Lower leg skin (tissue), 4 donors: ENCODE measurements around the gene NR3C2. TPM values are rescaled to one million over a fixed set of nuclear protein-coding genes. Genes with fewer than 3 reads are reported as not detected.
"Not testable (repeated sequence)": the region's sequence is repeated elsewhere in the genome, so short reads cannot be mapped to it uniquely, and the experiment has no call there.

Experiments
- DNase-seq, 2 donors: peaks; one replicate each; pipeline ENCODE4 v3.0.0-alpha.2; 2019; ENCODE audit warnings: low spot score in 2 of 2
- H3K4me3 ChIP-seq: fragments of 200-600 bp; sonication (generic); 2 replicates; pipeline ENCODE4 v1.5.1; 2017; ENCODE audit warnings: mild to moderate bottlenecking, low read depth; ENCODE audit not compliant: poor library complexity, severe bottlenecking
- CTCF ChIP-seq, 3 donors: fragments of 450-650 bp; IDR thresholded peaks; one replicate each; pipeline ENCODE4 v1.5.1; 2016; ENCODE audit warnings: antibody characterized with exemption in 3 of 3, mild to moderate bottlenecking in 3 of 3, moderate library complexity in 2 of 3
- POLR2A ChIP-seq, 2 donors: fragments of 450-650 bp; IDR thresholded peaks; one replicate each; pipeline ENCODE4 v1.6.1; 2016 to 2017; ENCODE audit warnings: antibody characterized with exemption in 2 of 2, mild to moderate bottlenecking in 1 of 2, moderate library complexity in 1 of 2
- WGBS, 2 donors: methylation state at CpG; one replicate each; pipeline ENCODE4 v1.1.5; 2018; 5-methylcytosine and 5-hydroxymethylcytosine counted together
- intact Hi-C: fragments of 100-400 bp; cut with DNase I; formaldehyde crosslinking; loops from one replicate; pipeline ENCODE4 v1.15.0; 2023; ENCODE audit warnings: low total_unique reads
- total RNA-seq, 4 donors: library from RNA; depleted of rRNA; stranded (reverse); fragments of >200 nt; gene quantifications; one replicate each; pipeline ENCODE4 v1.1.0, GENCODE V29; 2016

NR3C2 gene
- total RNA-seq, 4 donors from 2014 or later = 9.7 to 21.3 (median 10.6) TPM

GRCh38 chr4:148145475-148145874 lies 296.7 kb downstream of the NR3C2 start:
- intact Hi-C loops = no loop called here
- DNase-seq = no peak
- TF ChIP-seq POLR2A (IDR thresholded peaks at IDR 0.05) = no peak
- TF ChIP-seq CTCF (IDR thresholded peaks at IDR 0.05) = no peak
- 92 to 95% methylated on average over 6 of the region's 6 CpGs for WGBS, 2 donors
- no peak overlapping the region for H3K4me3 ChIP-seq

- 70 to 85% methylated on average over 4 of the region's 4 CpGs for WGBS, 2 donors
- TF ChIP-seq POLR2A (IDR thresholded peaks at IDR 0.05) (no peak), CTCF (IDR thresholded peaks at IDR 0.05) (no peak)
- intact Hi-C loops = no loop called here
- H3K4me3 ChIP-seq = no peak overlapping the region
- no peak for DNase-seq
These were observed 299.0 kb downstream of the NR3C2 start for GRCh38 chr4:148143174-148143573.

GRCh38 chr4:148141501-148141900 lies 300.7 kb downstream of the NR3C2 start:
- intact Hi-C loops = no loop called here
- H3K4me3 ChIP-seq = no peak overlapping the region
- DNase-seq = no peak
- TF ChIP-seq CTCF (IDR thresholded peaks at IDR 0.05) = no peak
- TF ChIP-seq POLR2A (IDR thresholded peaks at IDR 0.05) = no peak
- WGBS, 2 donors = 86 to 90% methylated on average over 3 of the region's 3 CpGs

- WGBS, 2 donors = 88 to 95% methylated on average over 1 of the region's 1 CpG
- no peak for DNase-seq
- no peak overlapping the region for H3K4me3 ChIP-seq
- TF ChIP-seq POLR2A (IDR thresholded peaks at IDR 0.05) = no peak
- no peak for TF ChIP-seq CTCF (IDR thresholded peaks at IDR 0.05)
- intact Hi-C loops = no loop called here
These were observed 315.4 kb downstream of the NR3C2 start for GRCh38 chr4:148126825-148127224.

GRCh38 chr4:148124512-148124911 lies 317.7 kb downstream of the NR3C2 start:
- H3K4me3 ChIP-seq = no peak overlapping the region
- WGBS, 2 donors = 94 to 98% methylated on average over 1 of the region's 1 CpG
- TF ChIP-seq CTCF (IDR thresholded peaks at IDR 0.05) (no peak), POLR2A (IDR thresholded peaks at IDR 0.05) (no peak)
- no peak for DNase-seq
- intact Hi-C loops = no loop called here

- DNase-seq = not testable (repeated sequence)
These were observed 319.1 kb downstream of the NR3C2 start for GRCh38 chr4:148123161-148123560.

More at GRCh38 chr4:148123161-148123560, 319.1 kb downstream of the NR3C2 start:
- H3K4me3 ChIP-seq, intact Hi-C loops: not testable (repeated sequence)
- WGBS, 2 donors = 82 to 84% methylated on average over 2 of the region's 2 CpGs
